ENCODE results near the gene PLA2G3. TPM values are rescaled to one million over a fixed set of nuclear protein-coding genes. Genes with fewer than 3 reads are reported as not detected.

PLA2G3 gene
- total and polyA plus RNA-seq, 12 donors, result 0.01 TPM; not detected in 11

DNA sequence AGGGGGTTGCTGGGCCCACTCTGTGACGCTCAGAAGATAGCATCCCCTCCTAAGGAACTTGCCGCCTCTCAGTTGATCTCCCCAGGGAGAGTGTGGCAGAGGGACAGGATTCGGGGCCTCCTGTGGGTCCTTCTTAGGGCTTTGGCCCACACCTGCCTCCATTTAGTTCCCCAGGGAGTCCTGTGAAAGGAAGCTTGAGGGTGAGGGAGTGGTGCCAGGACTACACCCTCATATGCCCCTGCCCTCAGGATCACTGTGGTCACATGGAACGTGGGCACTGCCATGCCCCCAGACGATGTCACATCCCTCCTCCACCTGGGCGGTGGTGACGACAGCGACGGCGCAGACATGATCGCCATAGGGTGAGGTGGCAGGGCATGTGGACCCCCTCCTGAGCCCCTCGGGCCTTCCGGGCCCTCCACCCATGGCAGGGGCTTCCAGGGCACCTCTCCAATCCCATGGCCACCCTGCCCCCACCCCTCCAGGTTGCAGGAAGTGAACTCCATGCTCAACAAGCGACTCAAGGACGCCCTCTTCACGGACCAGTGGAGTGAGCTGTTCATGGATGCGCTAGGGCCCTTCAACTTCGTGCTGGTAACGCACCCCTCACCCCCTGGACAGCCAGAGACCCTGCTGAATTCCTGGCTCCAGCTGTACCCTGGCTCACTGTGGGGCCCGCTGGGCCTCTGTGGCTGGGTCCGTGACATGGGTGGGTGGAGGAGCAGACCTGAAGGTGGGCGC is 14.0 kb downstream of the PLA2G3 start:
- 90 to 91% methylated on average over 22 of the region's 22 CpGs for WGBS, 2 donors
- DNase-seq (no peak), ATAC-seq (no peak)
- H3K36me3 ChIP-seq, result peaks cover 0 to 20% (median 0%) of the 10 kb centered on the region in 9 donors
- H3K27me3 ChIP-seq, result no peaks in the 10 kb centered on the region
- H3K9me3 ChIP-seq, result no peaks in the 10 kb centered on the region
- H3K27ac ChIP-seq, result no peak overlapping the region
- TF ChIP-seq, protein P1, sequence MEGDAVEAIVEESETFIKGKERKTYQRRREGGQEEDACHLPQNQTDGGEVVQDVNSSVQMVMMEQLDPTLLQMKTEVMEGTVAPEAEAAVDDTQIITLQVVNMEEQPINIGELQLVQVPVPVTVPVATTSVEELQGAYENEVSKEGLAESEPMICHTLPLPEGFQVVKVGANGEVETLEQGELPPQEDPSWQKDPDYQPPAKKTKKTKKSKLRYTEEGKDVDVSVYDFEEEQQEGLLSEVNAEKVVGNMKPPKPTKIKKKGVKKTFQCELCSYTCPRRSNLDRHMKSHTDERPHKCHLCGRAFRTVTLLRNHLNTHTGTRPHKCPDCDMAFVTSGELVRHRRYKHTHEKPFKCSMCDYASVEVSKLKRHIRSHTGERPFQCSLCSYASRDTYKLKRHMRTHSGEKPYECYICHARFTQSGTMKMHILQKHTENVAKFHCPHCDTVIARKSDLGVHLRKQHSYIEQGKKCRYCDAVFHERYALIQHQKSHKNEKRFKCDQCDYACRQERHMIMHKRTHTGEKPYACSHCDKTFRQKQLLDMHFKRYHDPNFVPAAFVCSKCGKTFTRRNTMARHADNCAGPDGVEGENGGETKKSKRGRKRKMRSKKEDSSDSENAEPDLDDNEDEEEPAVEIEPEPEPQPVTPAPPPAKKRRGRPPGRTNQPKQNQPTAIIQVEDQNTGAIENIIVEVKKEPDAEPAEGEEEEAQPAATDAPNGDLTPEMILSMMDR (IDR thresholded peaks at IDR 0.05), result no peak
- no peak overlapping the region for H3K4me3 ChIP-seq
- H3K4me1 ChIP-seq, result peaks cover 3 to 25% (median 17%) of the 10 kb centered on the region in 9 donors
- intact Hi-C loops (cut with DNase I), result no loop called here

GRCh38 chr22:31125521-31126117 is 14.7 kb downstream of the PLA2G3 start:
- 80 to 83% methylated on average over 12 of the region's 12 CpGs for WGBS, 2 donors
- TF ChIP-seq, protein P1 (IDR thresholded peaks at IDR 0.05), result no peak
- intact Hi-C loops (cut with DNase I), result no loop called here
- ATAC-seq (no peak), DNase-seq (no peak)
- Histone ChIP-seq H3K4me1 (peaks cover 3 to 25% (median 13%) of the 10 kb centered on the region in 9 donors), H3K27ac (no peak overlapping the region), H3K4me3 (no peak overlapping the region), H3K27me3 (no peaks in the 10 kb centered on the region), H3K9me3 (no peaks in the 10 kb centered on the region), H3K36me3 (peaks cover 0 to 17% (median 0%) of the 10 kb centered on the region in 9 donors)

- 76 to 83% methylated on average over 14 of the region's 14 CpGs for WGBS, 2 donors
- Histone ChIP-seq H3K27me3 (no peaks in the 10 kb centered on the region), H3K4me1 (peaks cover 3 to 32% (median 16%) of the 10 kb centered on the region in 9 donors), H3K27ac (no peak overlapping the region), H3K36me3 (peaks cover 0 to 11% (median 0%) of the 10 kb centered on the region in 9 donors), H3K4me3 (no peak overlapping the region), H3K9me3 (no peaks in the 10 kb centered on the region)
- DNase-seq (no peak), ATAC-seq (no peak)
- TF ChIP-seq, protein P1 (IDR thresholded peaks at IDR 0.05), result no peak
- intact Hi-C loops (cut with DNase I), result no loop called here
Observed at GRCh38 chr22:31124811-31125465, 15.4 kb downstream of the PLA2G3 start.

GRCh38 chr22:31124290-31124689 is 16.0 kb downstream of the PLA2G3 start:
- DNase-seq (no peak), ATAC-seq (no peak)
- no peaks in the 10 kb centered on the region for H3K9me3 ChIP-seq
- peaks cover 3 to 38% (median 20%) of the 10 kb centered on the region in 9 donors for H3K4me1 ChIP-seq
- no peak overlapping the region for H3K4me3 ChIP-seq
- TF ChIP-seq, protein P1 (IDR thresholded peaks at IDR 0.05), result no peak
- no peak overlapping the region for H3K27ac ChIP-seq
- WGBS, 2 donors, result 70 to 72% methylated on average over 3 of the region's 3 CpGs
- no peaks in the 10 kb centered on the region for H3K27me3 ChIP-seq
- peaks cover 0 to 6% (median 0%) of the 10 kb centered on the region in 9 donors for H3K36me3 ChIP-seq
- intact Hi-C loops (cut with DNase I), result no loop called here
